ENCODE measurements around the gene RPS19BP1.

DNA sequence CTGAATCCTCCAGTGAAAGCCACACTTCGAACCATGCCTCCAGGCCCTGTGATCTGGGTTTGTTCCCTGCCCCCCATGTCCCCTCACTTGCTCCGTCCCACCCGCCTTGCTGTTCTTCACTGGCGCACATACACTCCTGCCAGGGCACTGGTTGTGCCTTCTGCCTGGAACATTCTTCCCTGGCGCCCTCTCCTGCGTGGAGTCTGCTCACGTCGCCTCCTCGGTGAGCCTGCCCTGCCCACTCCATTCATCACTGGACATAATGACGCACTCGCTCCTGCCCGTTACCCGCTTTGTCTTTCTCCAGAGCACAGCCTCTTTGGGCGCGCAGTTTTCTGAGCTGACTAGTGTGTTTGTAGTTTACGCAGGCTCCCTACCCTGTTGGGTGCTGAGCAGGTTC lies 51.5 kb downstream of the RPS19BP1 start:
- TF ChIP-seq, protein P1, sequence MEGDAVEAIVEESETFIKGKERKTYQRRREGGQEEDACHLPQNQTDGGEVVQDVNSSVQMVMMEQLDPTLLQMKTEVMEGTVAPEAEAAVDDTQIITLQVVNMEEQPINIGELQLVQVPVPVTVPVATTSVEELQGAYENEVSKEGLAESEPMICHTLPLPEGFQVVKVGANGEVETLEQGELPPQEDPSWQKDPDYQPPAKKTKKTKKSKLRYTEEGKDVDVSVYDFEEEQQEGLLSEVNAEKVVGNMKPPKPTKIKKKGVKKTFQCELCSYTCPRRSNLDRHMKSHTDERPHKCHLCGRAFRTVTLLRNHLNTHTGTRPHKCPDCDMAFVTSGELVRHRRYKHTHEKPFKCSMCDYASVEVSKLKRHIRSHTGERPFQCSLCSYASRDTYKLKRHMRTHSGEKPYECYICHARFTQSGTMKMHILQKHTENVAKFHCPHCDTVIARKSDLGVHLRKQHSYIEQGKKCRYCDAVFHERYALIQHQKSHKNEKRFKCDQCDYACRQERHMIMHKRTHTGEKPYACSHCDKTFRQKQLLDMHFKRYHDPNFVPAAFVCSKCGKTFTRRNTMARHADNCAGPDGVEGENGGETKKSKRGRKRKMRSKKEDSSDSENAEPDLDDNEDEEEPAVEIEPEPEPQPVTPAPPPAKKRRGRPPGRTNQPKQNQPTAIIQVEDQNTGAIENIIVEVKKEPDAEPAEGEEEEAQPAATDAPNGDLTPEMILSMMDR (IDR thresholded peaks at IDR 0.05): no peak
- TF ChIP-seq POLR2A (IDR thresholded peaks at IDR 0.05): no peak
